A549 treated with ZK216348 at 1 μM for 4 hours (cell line): Measurements from ENCODE around the gene TTC12. TPM values are rescaled to one million over a fixed set of nuclear protein-coding genes. Genes with fewer than 3 reads are reported as not detected.

Experiments
- total RNA-seq: library from RNA; stranded (reverse); fragments of 200-300 nt; extraction: Qiagen RNA extraction; gene quantifications from 5 replicates; pipeline ENCODE4 v1.2.3, GENCODE V29; 2022; ENCODE audit warnings: low read depth

The TTC12 gene
- 4.8 to 12.7 TPM (median 6.1 TPM) in 5 replicates for total RNA-seq

GRCh38 chr11:113314389-113315301 is at the start of gene TTC12:
Gene TTC12 (plus strand): TSS chr11:113314583. CDS start chr11:113316258, 1,675 bp downstream.

GRCh38 chr11:113387605-113388211 is 73.3 kb downstream of the TTC12 start, which contains the start of gene ANKK1:
Gene ANKK1 (plus strand): TSS chr11:113387779. CDS start chr11:113387885, 106 bp downstream.

Other genes starting within 250 kb of the TTC12 start
- not detected in 5 replicates for gene ANKK1, start 73.2 kb downstream of the TTC12 start, total RNA-seq
- 0.06 TPM in 1 of 5 replicates, not detected in the others for gene DRD2, start 160.8 kb downstream of the TTC12 start, total RNA-seq